SH-SY5Y (cell line): ENCODE data around the gene CFAP300.

ENCODE experiments used
- GATA2 ChIP-seq: IDR thresholded peaks from 2 replicates; pipeline ENCODE4 v1.6.1; 2011; ENCODE audit warnings: mild to moderate bottlenecking, low read depth, low read length
- GATA3 ChIP-seq: IDR thresholded peaks from 2 replicates; pipeline ENCODE4 v1.6.1; 2011; ENCODE audit warnings: low read depth, mild to moderate bottlenecking, low read length, moderate library complexity

CFAP300 gene

GRCh38 chr11:102047305-102047924 is at the start of gene CFAP300:
Gene CFAP300 (plus strand): TSS chr11:102047437. CDS start chr11:102047471, 34 bp downstream.
- TF ChIP-seq GATA2 (no peak), GATA3 (no peak)

GRCh38 chr11:102001657-102002338 is 45.4 kb upstream of the CFAP300 start:
- no peak for TF ChIP-seq GATA2
- TF ChIP-seq GATA3, result no peak

- TF ChIP-seq GATA3, result no peak
- TF ChIP-seq GATA2, result no peak
Measured at GRCh38 chr11:102004220-102004619, 43.0 kb upstream of the CFAP300 start.

DNA sequence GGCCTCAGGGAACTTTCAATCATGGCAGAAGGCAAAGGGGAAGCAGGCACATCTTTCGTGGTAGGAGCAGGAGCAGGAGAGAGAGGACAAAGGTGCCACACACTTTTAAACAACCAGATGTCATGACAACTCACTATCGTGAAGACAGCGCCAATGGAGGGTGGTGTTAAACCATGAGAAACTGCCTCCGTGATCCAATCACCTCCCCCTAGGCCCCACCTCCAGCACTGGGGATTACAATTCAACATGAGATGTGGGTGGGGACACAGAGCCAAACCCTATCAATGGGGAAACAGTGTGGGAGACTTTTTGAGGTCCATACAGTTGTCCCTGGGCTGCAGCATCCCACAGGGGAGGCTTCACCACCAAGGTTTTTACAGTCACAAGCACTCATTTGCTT is 41.9 kb upstream of the CFAP300 start:
- TF ChIP-seq GATA2 (no peak), GATA3 (no peak)

DNA sequence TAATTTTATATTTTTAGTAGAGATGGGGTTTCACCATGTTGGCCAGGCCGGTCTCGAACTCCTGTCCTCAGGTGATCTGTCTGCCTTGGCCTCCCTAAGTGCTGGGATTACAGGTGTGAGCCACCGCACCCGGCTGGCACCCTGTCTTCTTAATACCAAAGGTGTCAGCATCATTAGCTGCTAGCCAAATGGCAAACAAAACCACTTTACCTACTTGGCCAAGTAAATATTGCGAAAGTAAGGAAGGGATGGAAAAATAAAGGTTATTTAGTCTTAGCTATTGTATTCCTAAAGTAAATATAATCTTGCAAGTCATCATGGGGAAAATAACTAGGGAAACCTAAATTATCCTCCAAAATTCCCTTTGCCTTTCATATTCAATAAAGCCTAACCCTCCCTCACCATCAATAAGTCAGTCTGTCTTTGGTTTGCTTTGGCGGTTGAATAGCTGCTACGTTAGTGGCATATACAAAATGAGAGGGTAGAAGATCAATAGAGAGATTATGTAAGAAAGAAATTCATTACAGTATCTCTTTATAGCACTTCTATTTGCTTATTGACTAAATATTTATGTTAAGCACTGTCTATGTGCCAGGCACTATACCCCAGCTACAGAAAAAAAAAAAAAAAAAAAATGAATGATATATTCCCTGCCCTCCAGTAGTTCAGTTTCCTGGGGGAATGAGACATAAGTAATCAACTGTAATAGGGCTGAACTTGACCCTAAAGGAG is 40.2 kb upstream of the CFAP300 start:
- TF ChIP-seq GATA3 (no peak), GATA2 (no peak)

GRCh38 chr11:102007567-102008437 is 39.4 kb upstream of the CFAP300 start:
- TF ChIP-seq GATA3, result no peak
- TF ChIP-seq GATA2, result no peak

DNA sequence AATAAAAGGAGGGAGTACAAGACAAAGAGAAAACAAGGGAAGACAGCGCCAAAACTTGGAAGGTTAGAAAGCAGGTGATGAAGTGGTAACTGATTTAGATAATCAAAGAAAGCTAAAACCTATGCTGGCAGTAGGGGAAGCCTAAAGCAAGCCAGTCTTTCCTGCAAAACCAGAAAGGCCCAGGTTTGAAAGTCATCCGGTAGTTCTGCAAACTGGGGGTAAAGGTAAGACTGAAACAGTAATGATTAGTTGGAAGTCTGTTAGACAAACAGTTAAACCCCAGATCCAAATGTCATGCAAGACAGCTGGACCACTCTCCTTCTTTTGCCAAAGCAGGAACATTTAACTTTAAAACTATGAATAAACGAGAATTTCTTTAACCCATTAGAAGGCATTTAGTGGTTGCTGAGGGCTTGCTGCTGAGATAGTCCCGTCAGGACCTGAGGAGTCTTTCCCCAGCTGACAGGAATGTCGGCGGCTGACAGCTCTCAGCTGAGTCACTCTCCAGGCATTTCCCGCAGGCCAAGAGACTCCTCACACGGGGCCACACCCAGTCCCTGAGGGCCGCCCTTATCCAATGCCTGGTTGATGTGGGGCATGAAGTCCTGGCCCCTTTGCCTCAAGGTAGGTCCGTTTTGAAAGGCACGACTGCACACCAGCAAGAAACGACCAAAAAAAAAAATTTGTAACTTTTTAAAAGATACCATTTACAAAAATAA is 36.3 kb upstream of the CFAP300 start:
- no peak for TF ChIP-seq GATA2
- TF ChIP-seq GATA3, result no peak

DNA sequence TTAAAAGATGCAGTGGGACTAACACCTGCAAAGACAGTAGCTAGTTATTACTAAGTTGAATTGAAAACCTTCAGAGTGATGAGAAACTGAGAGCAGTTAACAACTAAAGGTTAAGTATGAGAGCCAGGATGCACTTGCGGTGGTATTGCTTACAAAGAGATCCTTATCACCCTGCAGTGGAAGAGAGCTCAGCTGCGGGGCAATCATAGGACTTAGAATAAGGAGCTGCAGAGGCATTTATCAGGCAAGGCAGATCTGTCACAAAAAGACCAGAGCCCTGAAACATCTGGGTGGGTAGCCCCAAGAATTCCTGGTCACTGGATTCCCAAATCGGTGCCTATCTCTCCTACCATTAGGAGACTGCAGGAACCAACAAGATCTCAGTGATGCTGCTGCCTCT is 34.3 kb upstream of the CFAP300 start:
- TF ChIP-seq GATA2 (peak; percentile 45; the same call in 1 of the 2 replicates), GATA3 (no peak)

DNA sequence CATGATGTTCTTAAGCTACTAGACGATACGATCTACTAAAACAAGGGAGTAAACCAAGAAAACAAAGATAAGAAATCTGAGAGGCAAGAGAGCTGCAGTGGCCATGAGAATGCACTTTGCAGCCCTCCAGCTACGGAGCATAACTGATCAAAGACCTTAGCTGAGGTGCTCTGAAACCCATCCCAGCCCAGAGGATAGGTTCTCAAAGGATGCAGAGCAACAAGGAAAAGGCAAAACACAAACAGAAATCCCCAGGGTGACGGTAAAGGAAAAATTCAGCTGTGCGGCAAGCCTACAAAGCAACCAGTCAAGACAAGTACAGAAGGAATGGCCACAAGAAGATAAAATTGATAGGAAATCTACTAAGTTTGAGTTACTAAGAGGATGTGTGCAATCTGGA is 32.5 kb upstream of the CFAP300 start:
- no peak for TF ChIP-seq GATA3
- no peak for TF ChIP-seq GATA2

DNA sequence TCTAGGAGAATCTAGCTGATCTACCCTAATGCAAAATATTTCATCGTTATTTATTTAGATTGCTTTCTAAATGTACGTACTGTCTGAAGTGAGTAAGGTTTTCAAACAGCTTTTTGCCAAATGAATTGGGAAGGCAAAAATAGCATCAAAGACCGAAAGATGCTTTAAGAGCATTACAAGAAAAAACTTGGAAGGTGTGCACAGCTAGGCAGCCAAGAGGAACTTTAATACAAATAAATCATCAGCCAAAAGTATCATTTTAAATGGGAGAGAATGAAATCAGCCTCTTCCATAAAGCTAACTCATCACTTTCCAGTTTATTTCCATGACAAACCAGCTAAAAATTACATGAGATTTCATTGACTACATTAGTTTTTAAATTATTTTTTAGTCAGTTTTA is 30.2 kb upstream of the CFAP300 start:
- TF ChIP-seq GATA2, result no peak
- TF ChIP-seq GATA3, result no peak

DNA sequence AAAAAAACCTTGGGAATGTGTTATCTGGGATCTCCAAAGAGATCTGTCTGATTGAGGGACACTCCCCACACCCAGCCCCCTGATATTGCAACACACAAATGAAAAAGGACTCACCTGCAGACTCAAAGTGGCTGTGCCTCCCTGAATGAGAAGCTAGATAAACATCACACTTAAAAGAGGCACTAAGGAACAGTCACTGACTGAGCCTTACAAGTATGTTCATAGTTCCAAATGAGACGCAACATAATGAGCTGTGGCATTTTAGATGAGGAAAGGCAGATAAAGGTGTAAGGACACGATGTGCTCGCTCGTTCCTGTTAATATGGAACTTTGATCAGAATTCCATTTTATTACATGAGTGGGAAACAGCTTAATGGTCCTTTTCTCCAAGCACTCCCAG is 21.0 kb upstream of the CFAP300 start:
- TF ChIP-seq GATA2 (no peak), GATA3 (no peak)

DNA sequence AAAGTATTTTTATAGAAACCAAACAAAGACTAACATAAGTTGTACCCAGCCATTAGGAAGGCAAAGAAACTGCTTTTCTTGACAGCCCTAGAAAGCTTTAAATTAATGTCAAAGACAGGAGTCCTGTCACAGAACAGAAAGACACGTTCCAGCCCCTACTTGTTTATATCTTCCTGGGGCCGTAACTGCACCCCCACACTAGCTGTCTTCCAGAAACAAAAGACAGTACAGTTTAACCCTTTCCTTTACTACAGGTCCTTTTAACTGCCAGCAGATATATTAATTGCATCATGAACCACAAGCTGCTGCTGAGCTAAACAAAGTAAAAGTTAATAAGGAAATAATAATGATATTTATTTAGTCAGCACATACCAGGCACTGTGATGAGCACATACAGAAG is 20.3 kb upstream of the CFAP300 start:
- TF ChIP-seq GATA3 (no peak), GATA2 (no peak)

- TF ChIP-seq GATA3 (no peak), GATA2 (no peak)
Measured at GRCh38 chr11:102036757-102037156, 10.5 kb upstream of the CFAP300 start.
